ENCODE data around the gene TRAK1. TPM values are rescaled to one million over a fixed set of nuclear protein-coding genes. Genes with fewer than 3 reads are reported as not detected.

Gene TRAK1
- total RNA-seq, 1 experiment from 2014 or later, result 7.4 TPM

- peak; percentile 36 for DNase-seq (ENCODE audit: low read depth)
Measured at GRCh38 chr3:42066516-42067181, 24.5 kb upstream of the TRAK1 start.

- no peak for DNase-seq (ENCODE audit: low read depth)
Measured at GRCh38 chr3:42067326-42067725, 23.8 kb upstream of the TRAK1 start.

- DNase-seq (ENCODE audit: low read depth), result no peak
Measured at GRCh38 chr3:42068303-42069088, 22.7 kb upstream of the TRAK1 start.

GRCh38 chr3:42070089-42070488 lies 21.1 kb upstream of the TRAK1 start:
- DNase-seq (ENCODE audit: low read depth), result no peak

GRCh38 chr3:42070524-42070923 lies 20.6 kb upstream of the TRAK1 start:
- DNase-seq (ENCODE audit: low read depth), result no peak

- peak; percentile 58 for DNase-seq (ENCODE audit: low read depth)
Measured at GRCh38 chr3:42071904-42072812, 19.0 kb upstream of the TRAK1 start.

GRCh38 chr3:42072831-42073301 lies 18.3 kb upstream of the TRAK1 start:
- no peak for DNase-seq (ENCODE audit: low read depth)

GRCh38 chr3:42077785-42078184 lies 13.4 kb upstream of the TRAK1 start:
- DNase-seq (ENCODE audit: low read depth), result no peak

- DNase-seq (ENCODE audit: low read depth), result no peak
Measured at GRCh38 chr3:42078677-42079076, 12.5 kb upstream of the TRAK1 start.

GRCh38 chr3:42079701-42080452 lies 11.3 kb upstream of the TRAK1 start:
- DNase-seq (ENCODE audit: low read depth), result no peak

- DNase-seq (ENCODE audit: low read depth), result peak; percentile 72
Measured at GRCh38 chr3:42080453-42080872, 10.7 kb upstream of the TRAK1 start.

- DNase-seq (ENCODE audit: low read depth), result no peak
Measured at GRCh38 chr3:42081838-42082473, 9.2 kb upstream of the TRAK1 start.

GRCh38 chr3:42084586-42084985 lies 6.6 kb upstream of the TRAK1 start:
- DNase-seq (ENCODE audit: low read depth), result no peak

GRCh38 chr3:42085641-42086376 lies 5.3 kb upstream of the TRAK1 start:
- no peak for DNase-seq (ENCODE audit: low read depth)

GRCh38 chr3:42088803-42089530 lies 2.2 kb upstream of the TRAK1 start:
- DNase-seq (ENCODE audit: low read depth), result no peak

GRCh38 chr3:42092006-42092405 lies 849 bp downstream of the TRAK1 start:
- DNase-seq (ENCODE audit: low read depth), result no peak

- no peak for DNase-seq (ENCODE audit: low read depth)
Measured at GRCh38 chr3:42094128-42094527, 3.0 kb downstream of the TRAK1 start.

- no peak for DNase-seq (ENCODE audit: low read depth)
Measured at GRCh38 chr3:42094691-42095391, 3.7 kb downstream of the TRAK1 start.

- no peak for DNase-seq (ENCODE audit: low read depth)
Measured at GRCh38 chr3:42095540-42095939, 4.4 kb downstream of the TRAK1 start.
